ENCODE measurements around the gene LIAS. TPM values are rescaled to one million over a fixed set of nuclear protein-coding genes. Genes with fewer than 3 reads are reported as not detected.

Gene LIAS
- total RNA-seq, 1 experiment from 2014 or later: 23.1 TPM

DNA sequence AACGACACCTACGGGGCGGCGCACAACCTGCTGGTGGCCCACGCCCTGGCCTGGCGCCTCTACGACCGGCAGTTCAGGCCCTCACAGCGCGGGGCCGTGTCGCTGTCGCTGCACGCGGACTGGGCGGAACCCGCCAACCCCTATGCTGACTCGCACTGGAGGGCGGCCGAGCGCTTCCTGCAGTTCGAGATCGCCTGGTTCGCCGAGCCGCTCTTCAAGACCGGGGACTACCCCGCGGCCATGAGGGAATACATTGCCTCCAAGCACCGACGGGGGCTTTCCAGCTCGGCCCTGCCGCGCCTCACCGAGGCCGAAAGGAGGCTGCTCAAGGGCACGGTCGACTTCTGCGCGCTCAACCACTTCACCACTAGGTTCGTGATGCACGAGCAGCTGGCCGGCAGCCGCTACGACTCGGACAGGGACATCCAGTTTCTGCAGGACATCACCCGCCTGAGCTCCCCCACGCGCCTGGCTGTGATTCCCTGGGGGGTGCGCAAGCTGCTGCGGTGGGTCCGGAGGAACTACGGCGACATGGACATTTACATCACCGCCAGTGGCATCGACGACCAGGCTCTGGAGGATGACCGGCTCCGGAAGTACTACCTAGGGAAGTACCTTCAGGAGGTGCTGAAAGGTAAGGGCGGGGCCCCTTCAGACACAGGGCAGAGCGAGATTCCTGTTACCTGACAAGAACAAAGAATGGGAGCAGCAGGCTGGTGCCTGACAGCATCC, 11.8 kb upstream of the LIAS start (continued):
- TF ChIP-seq, protein P1, sequence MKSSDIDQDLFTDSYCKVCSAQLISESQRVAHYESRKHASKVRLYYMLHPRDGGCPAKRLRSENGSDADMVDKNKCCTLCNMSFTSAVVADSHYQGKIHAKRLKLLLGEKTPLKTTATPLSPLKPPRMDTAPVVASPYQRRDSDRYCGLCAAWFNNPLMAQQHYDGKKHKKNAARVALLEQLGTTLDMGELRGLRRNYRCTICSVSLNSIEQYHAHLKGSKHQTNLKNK (CRISPR knock-in tag; IDR thresholded peaks at IDR 0.05): no peak
- TF ChIP-seq, protein P2, sequence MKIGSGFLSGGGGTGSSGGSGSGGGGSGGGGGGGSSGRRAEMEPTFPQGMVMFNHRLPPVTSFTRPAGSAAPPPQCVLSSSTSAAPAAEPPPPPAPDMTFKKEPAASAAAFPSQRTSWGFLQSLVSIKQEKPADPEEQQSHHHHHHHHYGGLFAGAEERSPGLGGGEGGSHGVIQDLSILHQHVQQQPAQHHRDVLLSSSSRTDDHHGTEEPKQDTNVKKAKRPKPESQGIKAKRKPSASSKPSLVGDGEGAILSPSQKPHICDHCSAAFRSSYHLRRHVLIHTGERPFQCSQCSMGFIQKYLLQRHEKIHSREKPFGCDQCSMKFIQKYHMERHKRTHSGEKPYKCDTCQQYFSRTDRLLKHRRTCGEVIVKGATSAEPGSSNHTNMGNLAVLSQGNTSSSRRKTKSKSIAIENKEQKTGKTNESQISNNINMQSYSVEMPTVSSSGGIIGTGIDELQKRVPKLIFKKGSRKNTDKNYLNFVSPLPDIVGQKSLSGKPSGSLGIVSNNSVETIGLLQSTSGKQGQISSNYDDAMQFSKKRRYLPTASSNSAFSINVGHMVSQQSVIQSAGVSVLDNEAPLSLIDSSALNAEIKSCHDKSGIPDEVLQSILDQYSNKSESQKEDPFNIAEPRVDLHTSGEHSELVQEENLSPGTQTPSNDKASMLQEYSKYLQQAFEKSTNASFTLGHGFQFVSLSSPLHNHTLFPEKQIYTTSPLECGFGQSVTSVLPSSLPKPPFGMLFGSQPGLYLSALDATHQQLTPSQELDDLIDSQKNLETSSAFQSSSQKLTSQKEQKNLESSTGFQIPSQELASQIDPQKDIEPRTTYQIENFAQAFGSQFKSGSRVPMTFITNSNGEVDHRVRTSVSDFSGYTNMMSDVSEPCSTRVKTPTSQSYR (CRISPR knock-in tag; IDR thresholded peaks at IDR 0.05): no peak
- TF ChIP-seq, protein P3, sequence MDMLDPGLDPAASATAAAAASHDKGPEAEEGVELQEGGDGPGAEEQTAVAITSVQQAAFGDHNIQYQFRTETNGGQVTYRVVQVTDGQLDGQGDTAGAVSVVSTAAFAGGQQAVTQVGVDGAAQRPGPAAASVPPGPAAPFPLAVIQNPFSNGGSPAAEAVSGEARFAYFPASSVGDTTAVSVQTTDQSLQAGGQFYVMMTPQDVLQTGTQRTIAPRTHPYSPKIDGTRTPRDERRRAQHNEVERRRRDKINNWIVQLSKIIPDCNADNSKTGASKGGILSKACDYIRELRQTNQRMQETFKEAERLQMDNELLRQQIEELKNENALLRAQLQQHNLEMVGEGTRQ (CRISPR knock-in tag; IDR thresholded peaks at IDR 0.05): no peak
- TF ChIP-seq PRRX2 (CRISPR knock-in tag; IDR thresholded peaks at IDR 0.05) (no peak), OVOL2 (CRISPR knock-in tag; IDR thresholded peaks at IDR 0.05; ENCODE audit: borderline replicate concordance) (no peak), ZNF263 (CRISPR knock-in tag; IDR thresholded peaks at IDR 0.05; ENCODE audit: low read depth) (0 out of 2 replicates have a peak, but pooled peaks have one; percentile 31), HMGA2 (CRISPR knock-in tag; IDR thresholded peaks at IDR 0.05) (no peak), ZNF138 (CRISPR knock-in tag; conservative IDR thresholded peaks at IDR 0.05) (peak; percentile 74; the same call in 1 of the 2 replicates), SMAD3 (CRISPR knock-in tag; IDR thresholded peaks at IDR 0.05; ENCODE audit: borderline replicate concordance) (peak; percentile 52), ETV6 (CRISPR knock-in tag; IDR thresholded peaks at IDR 0.05) (no peak), ZNF396 (CRISPR knock-in tag; IDR thresholded peaks at IDR 0.05; ENCODE audit: borderline replicate concordance) (no peak), TEAD4 (CRISPR knock-in tag; IDR thresholded peaks at IDR 0.05) (no peak), JUN (CRISPR knock-in tag; IDR thresholded peaks at IDR 0.05) (no peak; the same call in 1 of the 2 replicates), ATF1 (CRISPR knock-in tag; IDR thresholded peaks at IDR 0.05) (no peak), ZNF219 (CRISPR knock-in tag; IDR thresholded peaks at IDR 0.05; ENCODE audit: borderline replicate concordance) (no peak), JAZF1 (CRISPR knock-in tag; IDR thresholded peaks at IDR 0.05) (no peak), NR2C2 (CRISPR knock-in tag; IDR thresholded peaks at IDR 0.05) (0 out of 2 replicates have a peak, but pooled peaks have one; percentile 39), MXD4 (CRISPR knock-in tag; IDR thresholded peaks at IDR 0.05; ENCODE audit: borderline replicate concordance) (no peak), NFYB (CRISPR knock-in tag; conservative IDR thresholded peaks at IDR 0.05; ENCODE audit: low read depth) (0 out of 2 replicates have a peak, but pooled peaks have one; percentile 18)
- TF ChIP-seq, protein P4, sequence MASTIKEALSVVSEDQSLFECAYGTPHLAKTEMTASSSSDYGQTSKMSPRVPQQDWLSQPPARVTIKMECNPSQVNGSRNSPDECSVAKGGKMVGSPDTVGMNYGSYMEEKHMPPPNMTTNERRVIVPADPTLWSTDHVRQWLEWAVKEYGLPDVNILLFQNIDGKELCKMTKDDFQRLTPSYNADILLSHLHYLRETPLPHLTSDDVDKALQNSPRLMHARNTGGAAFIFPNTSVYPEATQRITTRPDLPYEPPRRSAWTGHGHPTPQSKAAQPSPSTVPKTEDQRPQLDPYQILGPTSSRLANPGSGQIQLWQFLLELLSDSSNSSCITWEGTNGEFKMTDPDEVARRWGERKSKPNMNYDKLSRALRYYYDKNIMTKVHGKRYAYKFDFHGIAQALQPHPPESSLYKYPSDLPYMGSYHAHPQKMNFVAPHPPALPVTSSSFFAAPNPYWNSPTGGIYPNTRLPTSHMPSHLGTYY (CRISPR knock-in tag; IDR thresholded peaks at IDR 0.05): no peak
- TF ChIP-seq, protein P5, sequence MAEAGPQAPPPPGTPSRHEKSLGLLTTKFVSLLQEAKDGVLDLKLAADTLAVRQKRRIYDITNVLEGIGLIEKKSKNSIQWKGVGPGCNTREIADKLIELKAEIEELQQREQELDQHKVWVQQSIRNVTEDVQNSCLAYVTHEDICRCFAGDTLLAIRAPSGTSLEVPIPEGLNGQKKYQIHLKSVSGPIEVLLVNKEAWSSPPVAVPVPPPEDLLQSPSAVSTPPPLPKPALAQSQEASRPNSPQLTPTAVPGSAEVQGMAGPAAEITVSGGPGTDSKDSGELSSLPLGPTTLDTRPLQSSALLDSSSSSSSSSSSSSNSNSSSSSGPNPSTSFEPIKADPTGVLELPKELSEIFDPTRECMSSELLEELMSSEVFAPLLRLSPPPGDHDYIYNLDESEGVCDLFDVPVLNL (CRISPR knock-in tag; IDR thresholded peaks at IDR 0.05; ENCODE audit: borderline replicate concordance, low read depth): no peak
- TF ChIP-seq, protein P6, sequence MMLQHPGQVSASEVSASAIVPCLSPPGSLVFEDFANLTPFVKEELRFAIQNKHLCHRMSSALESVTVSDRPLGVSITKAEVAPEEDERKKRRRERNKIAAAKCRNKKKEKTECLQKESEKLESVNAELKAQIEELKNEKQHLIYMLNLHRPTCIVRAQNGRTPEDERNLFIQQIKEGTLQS (CRISPR knock-in tag; conservative IDR thresholded peaks at IDR 0.05): no peak
- TF ChIP-seq, protein P7, sequence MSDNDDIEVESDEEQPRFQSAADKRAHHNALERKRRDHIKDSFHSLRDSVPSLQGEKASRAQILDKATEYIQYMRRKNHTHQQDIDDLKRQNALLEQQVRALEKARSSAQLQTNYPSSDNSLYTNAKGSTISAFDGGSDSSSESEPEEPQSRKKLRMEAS (CRISPR knock-in tag; IDR thresholded peaks at IDR 0.05): peak; percentile 95
- TF ChIP-seq, protein P8, sequence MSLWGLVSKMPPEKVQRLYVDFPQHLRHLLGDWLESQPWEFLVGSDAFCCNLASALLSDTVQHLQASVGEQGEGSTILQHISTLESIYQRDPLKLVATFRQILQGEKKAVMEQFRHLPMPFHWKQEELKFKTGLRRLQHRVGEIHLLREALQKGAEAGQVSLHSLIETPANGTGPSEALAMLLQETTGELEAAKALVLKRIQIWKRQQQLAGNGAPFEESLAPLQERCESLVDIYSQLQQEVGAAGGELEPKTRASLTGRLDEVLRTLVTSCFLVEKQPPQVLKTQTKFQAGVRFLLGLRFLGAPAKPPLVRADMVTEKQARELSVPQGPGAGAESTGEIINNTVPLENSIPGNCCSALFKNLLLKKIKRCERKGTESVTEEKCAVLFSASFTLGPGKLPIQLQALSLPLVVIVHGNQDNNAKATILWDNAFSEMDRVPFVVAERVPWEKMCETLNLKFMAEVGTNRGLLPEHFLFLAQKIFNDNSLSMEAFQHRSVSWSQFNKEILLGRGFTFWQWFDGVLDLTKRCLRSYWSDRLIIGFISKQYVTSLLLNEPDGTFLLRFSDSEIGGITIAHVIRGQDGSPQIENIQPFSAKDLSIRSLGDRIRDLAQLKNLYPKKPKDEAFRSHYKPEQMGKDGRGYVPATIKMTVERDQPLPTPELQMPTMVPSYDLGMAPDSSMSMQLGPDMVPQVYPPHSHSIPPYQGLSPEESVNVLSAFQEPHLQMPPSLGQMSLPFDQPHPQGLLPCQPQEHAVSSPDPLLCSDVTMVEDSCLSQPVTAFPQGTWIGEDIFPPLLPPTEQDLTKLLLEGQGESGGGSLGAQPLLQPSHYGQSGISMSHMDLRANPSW (CRISPR knock-in tag; conservative IDR thresholded peaks at IDR 0.05; ENCODE audit: low read depth): no peak; the same call in 1 of the 2 replicates
- TF ChIP-seq, protein P9, sequence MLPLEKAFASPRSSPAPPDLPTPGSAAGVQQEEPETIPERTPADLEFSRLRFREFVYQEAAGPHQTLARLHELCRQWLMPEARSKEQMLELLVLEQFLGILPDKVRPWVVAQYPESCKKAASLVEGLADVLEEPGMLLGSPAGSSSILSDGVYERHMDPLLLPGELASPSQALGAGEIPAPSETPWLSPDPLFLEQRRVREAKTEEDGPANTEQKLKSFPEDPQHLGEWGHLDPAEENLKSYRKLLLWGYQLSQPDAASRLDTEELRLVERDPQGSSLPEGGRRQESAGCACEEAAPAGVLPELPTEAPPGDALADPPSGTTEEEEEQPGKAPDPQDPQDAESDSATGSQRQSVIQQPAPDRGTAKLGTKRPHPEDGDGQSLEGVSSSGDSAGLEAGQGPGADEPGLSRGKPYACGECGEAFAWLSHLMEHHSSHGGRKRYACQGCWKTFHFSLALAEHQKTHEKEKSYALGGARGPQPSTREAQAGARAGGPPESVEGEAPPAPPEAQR (CRISPR knock-in tag; IDR thresholded peaks at IDR 0.05): no peak
- TF ChIP-seq, protein P10, sequence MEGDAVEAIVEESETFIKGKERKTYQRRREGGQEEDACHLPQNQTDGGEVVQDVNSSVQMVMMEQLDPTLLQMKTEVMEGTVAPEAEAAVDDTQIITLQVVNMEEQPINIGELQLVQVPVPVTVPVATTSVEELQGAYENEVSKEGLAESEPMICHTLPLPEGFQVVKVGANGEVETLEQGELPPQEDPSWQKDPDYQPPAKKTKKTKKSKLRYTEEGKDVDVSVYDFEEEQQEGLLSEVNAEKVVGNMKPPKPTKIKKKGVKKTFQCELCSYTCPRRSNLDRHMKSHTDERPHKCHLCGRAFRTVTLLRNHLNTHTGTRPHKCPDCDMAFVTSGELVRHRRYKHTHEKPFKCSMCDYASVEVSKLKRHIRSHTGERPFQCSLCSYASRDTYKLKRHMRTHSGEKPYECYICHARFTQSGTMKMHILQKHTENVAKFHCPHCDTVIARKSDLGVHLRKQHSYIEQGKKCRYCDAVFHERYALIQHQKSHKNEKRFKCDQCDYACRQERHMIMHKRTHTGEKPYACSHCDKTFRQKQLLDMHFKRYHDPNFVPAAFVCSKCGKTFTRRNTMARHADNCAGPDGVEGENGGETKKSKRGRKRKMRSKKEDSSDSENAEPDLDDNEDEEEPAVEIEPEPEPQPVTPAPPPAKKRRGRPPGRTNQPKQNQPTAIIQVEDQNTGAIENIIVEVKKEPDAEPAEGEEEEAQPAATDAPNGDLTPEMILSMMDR (IDR thresholded peaks at IDR 0.05): no peak
